ENCODE measurements around the gene RAD23A.
"Not testable (repeated sequence)": the region's sequence is repeated elsewhere in the genome, so short reads cannot be mapped to it uniquely, and the experiment has no call there.

Gene RAD23A

GRCh38 chr19:12945479-12946091 is at the start of gene RAD23A:
Gene RAD23A, plus strand, starts transcription at chr19:12945862. Its CDS starts 87 bp downstream, at chr19:12945949.
- Histone ChIP-seq H3K9ac (ENCODE audit: low read depth, low read length) (peak within 1 kb of the TSS; percentile 74), H3K36me3 (ENCODE audit: insufficient read depth, low read length) (peaks cover 27% of the 10 kb centered on the region), H3K4me1 (ENCODE audit: insufficient read depth, low read length) (no peaks in the 10 kb centered on the region), H3K9me3 (ENCODE audit: control insufficient read depth, insufficient read depth, low read length) (no peaks in the 10 kb centered on the region)

DNA sequence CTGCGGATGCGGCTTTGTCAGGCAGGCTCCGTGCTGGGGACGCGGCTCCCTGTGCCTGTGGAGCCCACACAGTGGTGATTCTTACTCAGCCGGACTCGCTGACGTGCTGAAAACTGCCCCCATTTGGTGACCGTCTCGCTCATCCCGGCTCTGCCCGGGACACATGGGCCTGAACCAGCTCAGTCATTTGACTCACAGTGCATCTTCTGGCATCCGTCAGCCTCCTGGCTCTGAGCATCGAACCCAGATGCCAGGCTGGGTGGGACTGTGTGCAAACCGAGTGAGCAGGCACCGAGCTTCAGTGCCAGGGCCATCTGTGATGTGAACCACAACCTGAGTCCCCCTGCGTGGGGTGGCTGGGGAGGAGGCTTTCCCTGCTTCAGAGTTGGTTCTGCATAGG is 49.2 kb upstream of the RAD23A start:
- H3K9me3 ChIP-seq (ENCODE audit: control insufficient read depth, insufficient read depth, low read length): no peaks in the 10 kb centered on the region
- H3K4me1 ChIP-seq (ENCODE audit: insufficient read depth, low read length): no peaks in the 10 kb centered on the region
- no peaks in the 10 kb centered on the region; the same call in 1 of the 2 replicates for H3K36me3 ChIP-seq (ENCODE audit: insufficient read depth, low read length)
- no peak overlapping the region for H3K9ac ChIP-seq (ENCODE audit: low read depth, low read length)

- H3K36me3 ChIP-seq (ENCODE audit: insufficient read depth, low read length): no peaks in the 10 kb centered on the region; the same call in 1 of the 2 replicates
- no peaks in the 10 kb centered on the region for H3K4me1 ChIP-seq (ENCODE audit: insufficient read depth, low read length)
- no peak overlapping the region for H3K9ac ChIP-seq (ENCODE audit: low read depth, low read length)
- no peaks in the 10 kb centered on the region for H3K9me3 ChIP-seq (ENCODE audit: control insufficient read depth, insufficient read depth, low read length)
Observed at GRCh38 chr19:12899891-12900518, 45.7 kb upstream of the RAD23A start.

GRCh38 chr19:12907166-12907565 is 38.5 kb upstream of the RAD23A start:
- Histone ChIP-seq H3K36me3 (ENCODE audit: insufficient read depth, low read length) (no peaks in the 10 kb centered on the region; the same call in 1 of the 2 replicates), H3K4me1 (ENCODE audit: insufficient read depth, low read length) (0 out of 2 replicates have a peak, but pooled peaks cover under 1% of the 10 kb centered on the region), H3K9ac (ENCODE audit: low read depth, low read length) (no peak overlapping the region), H3K9me3 (ENCODE audit: control insufficient read depth, insufficient read depth, low read length) (no peaks in the 10 kb centered on the region)

GRCh38 chr19:12912571-12912970 is 33.1 kb upstream of the RAD23A start:
- peak overlapping the region; percentile 31 for H3K9ac ChIP-seq (ENCODE audit: low read depth, low read length)
- H3K4me1 ChIP-seq (ENCODE audit: insufficient read depth, low read length): peaks cover 18% of the 10 kb centered on the region
- no peaks in the 10 kb centered on the region for H3K36me3 ChIP-seq (ENCODE audit: insufficient read depth, low read length)
- no peaks in the 10 kb centered on the region for H3K9me3 ChIP-seq (ENCODE audit: control insufficient read depth, insufficient read depth, low read length)

DNA sequence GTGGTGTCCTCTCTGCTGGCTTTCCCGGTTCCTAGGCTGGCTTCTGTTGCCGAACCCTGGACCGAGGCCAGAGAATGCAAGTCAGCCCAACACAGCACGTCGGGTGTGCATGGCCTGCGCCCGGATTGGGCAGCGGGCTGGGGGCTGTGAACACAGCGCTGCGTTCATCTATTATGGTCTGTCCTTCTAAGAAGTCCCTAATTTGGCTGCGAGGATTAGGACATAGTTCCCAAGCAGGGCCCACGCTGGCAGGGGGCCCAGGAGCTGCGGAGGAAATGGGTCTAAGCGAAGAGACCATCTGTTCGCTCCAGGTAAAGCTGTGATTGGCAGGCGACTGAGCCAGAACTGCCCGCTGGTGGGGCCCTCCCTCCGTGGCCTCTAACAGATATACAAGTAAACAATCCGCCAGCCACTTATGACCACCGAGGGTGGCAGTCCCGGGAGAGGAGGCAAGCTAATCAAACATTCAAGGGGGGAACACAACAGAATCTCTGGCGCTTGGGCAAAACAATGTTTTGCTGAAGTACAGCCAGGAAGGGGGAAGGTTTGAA is 32.6 kb upstream of the RAD23A start:
- H3K9me3 ChIP-seq (ENCODE audit: control insufficient read depth, insufficient read depth, low read length): no peaks in the 10 kb centered on the region
- peak overlapping the region; percentile 31 for H3K9ac ChIP-seq (ENCODE audit: low read depth, low read length)
- no peaks in the 10 kb centered on the region for H3K36me3 ChIP-seq (ENCODE audit: insufficient read depth, low read length)
- H3K4me1 ChIP-seq (ENCODE audit: insufficient read depth, low read length): peaks cover 18% of the 10 kb centered on the region

DNA sequence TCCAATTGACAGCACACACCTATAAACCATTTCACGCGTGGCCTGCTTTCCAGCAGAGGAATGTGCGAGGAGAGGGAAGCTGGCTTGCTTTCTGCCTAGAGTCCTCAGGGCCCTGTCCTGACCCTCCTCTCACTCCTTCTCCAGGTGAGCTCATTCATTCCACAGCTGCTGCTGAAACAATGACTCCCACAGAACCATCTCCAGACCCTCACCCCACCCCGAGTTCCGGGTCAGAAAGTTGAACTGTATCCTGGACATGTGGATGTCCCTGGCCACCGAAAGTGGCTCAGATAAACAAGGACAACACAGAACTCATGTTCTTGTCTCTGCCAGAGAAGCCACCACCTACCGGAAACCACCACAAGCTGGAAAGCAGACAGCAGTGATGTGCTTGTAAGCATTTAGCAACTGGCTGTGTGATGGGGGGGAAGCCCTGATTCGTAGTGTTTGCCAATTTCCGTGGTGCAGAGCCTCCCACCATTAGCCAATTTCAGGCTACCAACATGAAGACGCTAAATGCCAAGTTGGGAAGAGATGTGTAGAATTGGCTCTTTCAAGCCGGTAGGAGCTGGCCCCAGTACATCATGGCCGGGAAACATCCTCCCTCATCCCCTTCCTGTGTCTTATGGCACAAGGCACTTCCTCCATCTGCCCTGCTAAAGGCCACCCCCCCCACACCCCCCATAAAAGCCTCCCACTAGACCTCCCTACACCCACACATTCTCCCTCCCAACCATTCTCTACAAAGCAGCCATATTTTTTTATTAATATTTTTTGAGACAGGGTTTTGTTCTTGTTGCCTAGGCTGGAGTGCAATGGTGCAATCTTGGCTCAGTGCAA is 31.6 kb upstream of the RAD23A start:
- no peaks in the 10 kb centered on the region for H3K36me3 ChIP-seq (ENCODE audit: insufficient read depth, low read length)
- H3K4me1 ChIP-seq (ENCODE audit: insufficient read depth, low read length): peaks cover 18% of the 10 kb centered on the region
- no peak overlapping the region for H3K9ac ChIP-seq (ENCODE audit: low read depth, low read length)
- no peaks in the 10 kb centered on the region for H3K9me3 ChIP-seq (ENCODE audit: control insufficient read depth, insufficient read depth, low read length)

GRCh38 chr19:12915860-12916259 is 29.8 kb upstream of the RAD23A start:
- not testable (repeated sequence) for H3K36me3 ChIP-seq (ENCODE audit: insufficient read depth, low read length); H3K9ac ChIP-seq (ENCODE audit: low read depth, low read length); H3K9me3 ChIP-seq (ENCODE audit: control insufficient read depth, insufficient read depth, low read length)
- H3K4me1 ChIP-seq (ENCODE audit: insufficient read depth, low read length): peaks cover 18% of the 10 kb centered on the region

DNA sequence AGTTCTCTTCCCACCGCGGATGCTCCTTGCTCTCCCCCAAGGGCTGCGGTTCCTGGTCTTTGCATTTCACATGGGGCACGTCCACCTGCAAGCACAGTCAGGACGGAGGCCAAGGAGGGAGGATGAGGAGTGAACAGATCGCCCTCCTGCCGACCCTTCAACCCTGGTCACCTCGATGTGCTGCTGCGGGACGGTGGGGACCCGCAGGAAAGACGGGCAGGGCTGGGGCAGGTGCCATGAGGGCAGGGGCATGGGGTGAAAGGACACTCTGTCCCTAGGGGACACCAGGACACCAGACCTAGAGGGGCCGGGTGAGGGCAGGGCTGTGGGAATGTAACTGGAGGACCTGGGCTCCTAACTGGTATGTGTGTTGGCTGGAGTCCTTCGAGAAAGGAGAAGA is 27.4 kb upstream of the RAD23A start:
- Histone ChIP-seq H3K9me3 (ENCODE audit: control insufficient read depth, insufficient read depth, low read length) (no peaks in the 10 kb centered on the region), H3K4me1 (ENCODE audit: insufficient read depth, low read length) (peaks cover 8% of the 10 kb centered on the region; the same call in 1 of the 2 replicates), H3K9ac (ENCODE audit: low read depth, low read length) (no peak overlapping the region), H3K36me3 (ENCODE audit: insufficient read depth, low read length) (0 out of 2 replicates have a peak, but pooled peaks cover 3% of the 10 kb centered on the region)

DNA sequence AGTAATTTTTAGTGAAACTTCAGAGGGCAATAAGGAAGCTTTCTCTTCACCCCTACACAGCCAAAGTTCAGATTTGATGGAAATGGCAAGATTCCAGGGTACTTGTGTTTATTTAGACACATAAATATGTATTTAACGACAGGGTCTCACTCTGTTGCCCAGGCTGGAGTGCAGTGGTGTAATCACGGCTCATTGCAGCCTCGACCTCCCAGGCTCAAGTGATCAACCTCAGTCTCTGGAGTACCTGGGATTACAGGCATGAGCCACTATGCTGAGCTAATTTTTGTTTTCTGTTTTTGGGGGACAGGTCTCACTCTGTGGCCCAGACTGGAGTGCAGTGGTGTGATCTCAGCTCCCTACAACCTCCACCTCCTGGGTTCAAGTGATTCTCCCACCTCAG is 24.6 kb upstream of the RAD23A start:
- Histone ChIP-seq H3K9ac (ENCODE audit: low read depth, low read length) (no peak overlapping the region), H3K4me1 (ENCODE audit: insufficient read depth, low read length) (no peaks in the 10 kb centered on the region), H3K9me3 (ENCODE audit: control insufficient read depth, insufficient read depth, low read length) (no peaks in the 10 kb centered on the region), H3K36me3 (ENCODE audit: insufficient read depth, low read length) (peaks cover 3% of the 10 kb centered on the region; the same call in 1 of the 2 replicates)

DNA sequence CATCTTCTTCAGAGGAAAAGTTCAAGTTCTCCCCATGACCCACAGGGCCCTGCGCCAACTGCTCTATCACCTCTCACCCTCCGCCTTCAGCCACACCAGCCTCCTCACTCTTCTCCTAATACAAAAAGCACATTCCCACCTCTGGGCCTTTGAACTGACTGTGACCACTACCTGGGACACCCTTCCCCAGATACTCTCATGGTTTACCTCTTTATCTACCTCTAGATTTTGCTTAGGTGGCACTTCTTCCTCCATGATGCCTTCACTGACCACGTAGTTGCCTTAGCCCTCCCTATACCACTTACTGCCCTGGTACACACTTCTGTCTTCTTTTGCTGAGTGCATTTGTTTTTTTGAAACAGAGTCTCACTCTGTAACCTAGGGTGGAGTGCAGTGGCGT is 22.7 kb upstream of the RAD23A start:
- H3K4me1 ChIP-seq (ENCODE audit: insufficient read depth, low read length): no peaks in the 10 kb centered on the region
- peaks cover 8% of the 10 kb centered on the region for H3K36me3 ChIP-seq (ENCODE audit: insufficient read depth, low read length)
- H3K9ac ChIP-seq (ENCODE audit: low read depth, low read length): no peak overlapping the region
- H3K9me3 ChIP-seq (ENCODE audit: control insufficient read depth, insufficient read depth, low read length): no peaks in the 10 kb centered on the region

DNA sequence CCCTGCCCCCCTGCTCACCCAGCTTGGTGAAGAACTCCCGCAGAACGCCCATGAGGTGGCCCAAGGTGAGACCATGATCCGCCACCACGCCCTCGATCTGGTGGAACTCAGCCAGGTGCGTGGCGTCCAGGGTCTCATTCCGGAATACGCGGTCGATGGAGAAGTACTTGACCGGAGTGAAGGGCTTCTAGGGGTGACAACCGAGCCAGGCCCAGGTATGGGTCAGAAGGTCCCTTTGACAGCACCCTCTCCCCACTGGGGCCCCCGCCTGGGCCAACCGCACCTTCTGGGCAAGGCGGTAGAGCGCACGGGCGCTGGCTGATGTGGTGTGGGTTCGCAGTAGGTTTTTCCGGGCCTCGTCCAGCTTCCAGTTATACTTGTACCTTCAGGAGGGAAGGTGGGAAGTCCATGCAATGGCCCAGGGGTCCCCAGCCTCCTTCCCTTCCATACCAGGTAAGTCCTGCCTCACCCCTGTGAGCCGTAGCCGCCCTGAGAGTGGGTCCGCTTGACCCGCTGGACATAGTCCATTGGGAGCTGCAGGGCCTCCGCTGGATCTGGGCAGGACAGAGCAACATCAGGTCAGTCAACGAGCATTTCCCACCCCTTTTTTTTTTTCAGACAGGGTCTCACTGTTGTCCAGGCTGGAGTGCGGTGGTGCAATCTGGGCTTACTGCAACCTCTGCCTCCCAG is 20.9 kb upstream of the RAD23A start:
- Histone ChIP-seq H3K9me3 (ENCODE audit: control insufficient read depth, insufficient read depth, low read length) (no peaks in the 10 kb centered on the region), H3K4me1 (ENCODE audit: insufficient read depth, low read length) (no peaks in the 10 kb centered on the region), H3K9ac (ENCODE audit: low read depth, low read length) (no peak overlapping the region), H3K36me3 (ENCODE audit: insufficient read depth, low read length) (peaks cover 12% of the 10 kb centered on the region)

- peaks cover 14% of the 10 kb centered on the region for H3K36me3 ChIP-seq (ENCODE audit: insufficient read depth, low read length)
- H3K4me1 ChIP-seq (ENCODE audit: insufficient read depth, low read length): no peaks in the 10 kb centered on the region
- H3K9me3 ChIP-seq (ENCODE audit: control insufficient read depth, insufficient read depth, low read length): no peaks in the 10 kb centered on the region
- no peak overlapping the region for H3K9ac ChIP-seq (ENCODE audit: low read depth, low read length)
Observed at GRCh38 chr19:12930002-12930645, 15.5 kb upstream of the RAD23A start.

Measured in ES-I3 (cell line).